Ascending aorta (tissue), 2 donors: ENCODE results near the gene C10orf90. TPM values are rescaled to one million over a fixed set of nuclear protein-coding genes. Genes with fewer than 3 reads are reported as not detected.

ENCODE experiments used
- DNase-seq, 2 donors: peaks; one replicate each; pipeline ENCODE4 v3.0.0-alpha.2; 2019; ENCODE audit warnings: low spot score in 2 of 2
- H3K27ac ChIP-seq, 2 donors: fragments of 200-600 bp; sonication (generic); one replicate each; pipeline ENCODE4 v1.5.1; 2016 to 2017; ENCODE audit warnings: mild to moderate bottlenecking in 1 of 2
- H3K27me3 ChIP-seq: fragments of 200-600 bp; sonication (generic); one replicate; pipeline ENCODE4 v1.5.1; 2017
- H3K36me3 ChIP-seq, 2 donors: fragments of 200-600 bp; sonication (generic); one replicate each; pipeline ENCODE4 v1.5.1; 2016
- H3K4me1 ChIP-seq, 2 donors: fragments of 200-600 bp; sonication (generic); one replicate each; pipeline ENCODE4 v1.5.1; 2016 to 2017; ENCODE audit warnings: mild to moderate bottlenecking in 1 of 2
- H3K4me3 ChIP-seq, 2 donors: fragments of 200-600 bp; sonication (generic); one replicate each; pipeline ENCODE4 v1.5.1; 2016 to 2017; ENCODE audit warnings: mild to moderate bottlenecking in 1 of 2
- H3K9me3 ChIP-seq, 2 donors: fragments of 200-600 bp; sonication (generic); one replicate each; pipeline ENCODE4 v1.5.1; 2016
- intact Hi-C: fragments of 100-400 bp; cut with DNase I; formaldehyde crosslinking; loops from one replicate; pipeline ENCODE4 v1.15.1; 2023
- total RNA-seq: library from RNA; depleted of rRNA; stranded (reverse); fragments of >200 nt; gene quantifications from one replicate; pipeline ENCODE4 v1.1.0, GENCODE V29; 2016
- TF ChIP-seq, protein P1 (sequence below), 3 experiments: fragments of 200-600 bp in 2 of 3; fragments of 450-650 bp in 1 of 3; sonication (generic) in 2 of 3; IDR thresholded peaks; one replicate each; pipeline ENCODE4 v1.5.1; 2016 to 2019; ENCODE audit warnings: antibody characterized with exemption in 3 of 3, mild to moderate bottlenecking in 1 of 3, moderate library complexity in 1 of 3

Gene C10orf90
- total RNA-seq, 1 donor from 2014 or later: not detected

- TF ChIP-seq, protein P1, sequence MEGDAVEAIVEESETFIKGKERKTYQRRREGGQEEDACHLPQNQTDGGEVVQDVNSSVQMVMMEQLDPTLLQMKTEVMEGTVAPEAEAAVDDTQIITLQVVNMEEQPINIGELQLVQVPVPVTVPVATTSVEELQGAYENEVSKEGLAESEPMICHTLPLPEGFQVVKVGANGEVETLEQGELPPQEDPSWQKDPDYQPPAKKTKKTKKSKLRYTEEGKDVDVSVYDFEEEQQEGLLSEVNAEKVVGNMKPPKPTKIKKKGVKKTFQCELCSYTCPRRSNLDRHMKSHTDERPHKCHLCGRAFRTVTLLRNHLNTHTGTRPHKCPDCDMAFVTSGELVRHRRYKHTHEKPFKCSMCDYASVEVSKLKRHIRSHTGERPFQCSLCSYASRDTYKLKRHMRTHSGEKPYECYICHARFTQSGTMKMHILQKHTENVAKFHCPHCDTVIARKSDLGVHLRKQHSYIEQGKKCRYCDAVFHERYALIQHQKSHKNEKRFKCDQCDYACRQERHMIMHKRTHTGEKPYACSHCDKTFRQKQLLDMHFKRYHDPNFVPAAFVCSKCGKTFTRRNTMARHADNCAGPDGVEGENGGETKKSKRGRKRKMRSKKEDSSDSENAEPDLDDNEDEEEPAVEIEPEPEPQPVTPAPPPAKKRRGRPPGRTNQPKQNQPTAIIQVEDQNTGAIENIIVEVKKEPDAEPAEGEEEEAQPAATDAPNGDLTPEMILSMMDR (IDR thresholded peaks at IDR 0.05): no peak
- H3K36me3 ChIP-seq: no peaks in the 10 kb centered on the region
- H3K27me3 ChIP-seq: no peaks in the 10 kb centered on the region
- H3K27ac ChIP-seq: no peak overlapping the region
- H3K4me1 ChIP-seq: no peaks in the 10 kb centered on the region
- DNase-seq: no peak
- H3K4me3 ChIP-seq: no peak overlapping the region
- no peaks in the 10 kb centered on the region for H3K9me3 ChIP-seq
- intact Hi-C loops: no loop called here
These were observed 106.1 kb downstream of the C10orf90 start for GRCh38 chr10:126564326-126564888.

GRCh38 chr10:126563361-126563760 lies 107.1 kb downstream of the C10orf90 start:
- H3K36me3 ChIP-seq: no peaks in the 10 kb centered on the region
- no peaks in the 10 kb centered on the region for H3K27me3 ChIP-seq
- no peak overlapping the region for H3K27ac ChIP-seq

DNA sequence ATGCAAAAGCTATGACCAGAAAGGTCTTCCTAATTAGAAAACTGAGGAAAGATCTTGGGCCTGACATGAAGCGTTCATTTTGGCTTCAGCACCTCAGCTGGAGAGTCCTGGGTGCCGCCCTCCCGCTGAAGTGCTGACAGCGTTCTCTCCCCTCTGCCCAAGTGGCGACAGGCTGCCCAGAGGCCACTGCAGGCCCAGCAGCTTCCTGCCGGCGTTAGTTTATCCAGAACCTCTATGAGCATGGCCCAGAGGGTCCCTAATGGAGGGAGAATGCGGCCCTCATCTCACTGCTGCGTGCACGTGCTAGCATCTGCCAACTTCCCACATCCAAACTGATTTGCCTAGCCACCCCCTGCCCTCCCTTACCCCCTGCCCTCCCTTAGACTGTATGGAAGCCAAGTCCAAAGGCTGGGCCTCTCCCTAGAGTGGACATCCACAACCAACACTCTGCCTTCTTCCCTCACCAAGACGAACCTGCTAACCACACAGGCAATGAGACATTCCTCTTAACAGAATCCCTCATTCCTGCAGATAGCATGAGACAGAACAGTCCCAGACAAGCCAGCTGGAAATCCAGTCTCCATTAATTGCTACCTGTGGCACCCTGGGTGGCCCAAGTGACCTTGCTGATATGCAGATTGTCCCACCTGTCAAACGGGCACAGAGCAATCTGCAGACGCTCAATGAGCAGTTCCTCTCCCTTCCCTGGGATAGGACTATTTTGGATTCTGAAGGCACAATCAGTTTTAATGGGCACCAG lies 108.4 kb downstream of the C10orf90 start:
- Histone ChIP-seq H3K4me1 (no peaks in the 10 kb centered on the region), H3K27me3 (no peaks in the 10 kb centered on the region), H3K9me3 (no peaks in the 10 kb centered on the region), H3K27ac (no peak overlapping the region), H3K4me3 (peak overlapping the region in 1 of 2 donors; percentile 35), H3K36me3 (no peaks in the 10 kb centered on the region)
- intact Hi-C loops: no loop called here
- DNase-seq: no peak
- TF ChIP-seq, protein P1 (IDR thresholded peaks at IDR 0.05): no peak

More at GRCh38 chr10:126563361-126563760, 107.1 kb downstream of the C10orf90 start:
- DNase-seq: no peak
- no peaks in the 10 kb centered on the region for H3K9me3 ChIP-seq
- no peak overlapping the region for H3K4me3 ChIP-seq
- TF ChIP-seq, protein P1 (IDR thresholded peaks at IDR 0.05): no peak
- H3K4me1 ChIP-seq: no peaks in the 10 kb centered on the region
- intact Hi-C loops: no loop called here

GRCh38 chr10:126561294-126561920 lies 109.1 kb downstream of the C10orf90 start:
- TF ChIP-seq, protein P1 (IDR thresholded peaks at IDR 0.05): no peak
- no peaks in the 10 kb centered on the region for H3K36me3 ChIP-seq
- intact Hi-C loops: no loop called here
- no peak overlapping the region for H3K27ac ChIP-seq
- peak overlapping the region; percentile 16 to 35 for H3K4me3 ChIP-seq
- no peak for DNase-seq
- H3K4me1 ChIP-seq: no peaks in the 10 kb centered on the region
- no peaks in the 10 kb centered on the region for H3K9me3 ChIP-seq
- H3K27me3 ChIP-seq: no peaks in the 10 kb centered on the region

DNA sequence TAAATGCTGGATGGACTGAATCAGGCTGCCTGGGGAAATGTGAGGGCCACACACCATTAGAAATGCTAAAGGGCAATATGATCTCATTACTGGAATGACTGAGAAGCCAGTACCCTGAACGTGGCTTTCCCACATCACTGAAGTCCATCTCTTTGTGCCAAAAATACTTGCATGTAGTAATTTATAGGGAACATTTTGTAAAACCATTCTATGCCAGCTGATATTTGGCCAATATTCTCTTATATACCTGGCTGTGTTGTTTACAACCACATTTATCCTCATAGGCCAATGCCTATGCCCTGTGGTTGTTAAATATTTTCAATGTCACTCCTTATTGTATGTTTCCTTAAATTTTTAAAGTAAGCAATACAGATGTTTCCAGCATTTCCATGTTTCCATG lies 111.6 kb downstream of the C10orf90 start:
- no peak overlapping the region for H3K27ac ChIP-seq
- H3K27me3 ChIP-seq: no peaks in the 10 kb centered on the region
- no peak overlapping the region for H3K4me3 ChIP-seq
- no peak for DNase-seq
- no peaks in the 10 kb centered on the region for H3K36me3 ChIP-seq
- no peaks in the 10 kb centered on the region for H3K9me3 ChIP-seq
- H3K4me1 ChIP-seq: no peaks in the 10 kb centered on the region
- TF ChIP-seq, protein P1 (IDR thresholded peaks at IDR 0.05): no peak
- intact Hi-C loops: no loop called here
